HG02938 (cell line): ENCODE data around the gene NUTF2.
"Not testable (repeated sequence)": the region's sequence is repeated elsewhere in the genome, so short reads cannot be mapped to it uniquely, and the experiment has no call there.

Source experiments
- ATAC-seq: cut with Tn5 transposase; IDR thresholded peaks from one replicate; pipeline ENCODE4 v1.9.1; 2021; ENCODE audit warnings: mild to moderate bottlenecking, moderate library complexity; ENCODE audit not compliant: unreplicated experiment

Gene NUTF2

DNA sequence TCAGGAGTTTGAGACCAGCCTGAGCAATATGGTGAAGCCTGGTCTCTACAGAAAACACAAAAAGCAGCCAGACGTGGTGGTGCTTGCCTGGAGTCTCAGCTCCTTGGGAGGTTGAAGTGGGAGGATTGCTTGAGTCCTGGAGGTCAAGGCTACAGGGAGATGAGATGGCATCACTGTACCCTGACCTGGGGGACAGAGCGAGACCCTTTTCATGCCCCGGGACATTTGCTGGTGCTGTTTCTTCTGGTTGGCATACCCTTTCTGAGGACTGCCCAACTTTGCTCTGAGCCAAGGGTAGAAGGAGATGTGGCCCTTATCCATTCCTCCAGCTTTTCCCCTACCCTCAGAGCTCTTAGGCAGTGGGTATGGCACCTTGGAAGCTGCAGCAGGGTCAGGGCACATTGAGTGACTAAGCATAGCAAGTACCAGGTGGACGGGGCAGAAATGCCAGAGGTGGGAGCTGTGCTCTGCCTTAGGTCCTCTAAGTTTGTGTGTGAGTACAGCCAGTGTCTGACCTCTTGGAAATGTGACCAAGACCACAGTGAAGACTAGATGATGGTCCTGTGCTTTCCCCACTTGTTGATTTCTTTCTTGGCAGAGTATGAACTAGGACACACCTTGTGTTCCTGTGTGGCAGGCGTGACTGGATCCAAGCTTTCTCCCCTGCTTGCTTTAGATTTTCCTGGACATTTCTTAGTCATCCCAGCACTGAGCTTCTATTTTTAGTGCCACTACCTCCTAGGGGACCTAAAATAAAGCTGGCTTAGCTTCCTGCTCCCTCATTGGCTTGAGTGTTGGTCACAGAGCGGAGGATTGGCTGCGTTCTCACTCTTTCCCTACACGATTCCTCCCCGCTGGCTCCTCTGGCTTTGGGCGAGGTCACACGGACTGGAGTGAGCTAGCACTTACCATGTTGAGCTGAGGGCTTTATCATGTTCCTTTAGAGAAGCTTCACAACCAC, 16.2 kb downstream of the NUTF2 start:
- ATAC-seq, result no peak

DNA sequence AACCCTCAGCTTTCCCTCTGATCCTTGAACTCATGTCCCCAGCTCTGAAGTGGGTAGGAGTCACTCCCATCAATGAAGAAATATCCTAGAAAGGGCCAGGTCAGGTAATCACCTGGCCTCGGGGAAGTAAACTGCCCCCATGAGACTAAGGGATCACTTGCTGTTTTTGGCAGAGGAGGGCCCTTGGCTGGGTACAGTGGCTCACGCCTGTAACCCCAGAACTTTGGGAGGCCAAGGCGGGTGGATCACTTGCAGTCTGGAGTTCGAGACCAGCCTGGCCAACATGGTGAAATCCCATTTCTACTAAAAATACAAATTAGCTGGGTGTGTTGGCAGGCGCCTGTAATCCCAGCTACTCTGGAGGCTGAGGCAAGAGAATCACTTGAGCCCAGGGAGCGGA, 17.3 kb downstream of the NUTF2 start:
- not testable (repeated sequence) for ATAC-seq

DNA sequence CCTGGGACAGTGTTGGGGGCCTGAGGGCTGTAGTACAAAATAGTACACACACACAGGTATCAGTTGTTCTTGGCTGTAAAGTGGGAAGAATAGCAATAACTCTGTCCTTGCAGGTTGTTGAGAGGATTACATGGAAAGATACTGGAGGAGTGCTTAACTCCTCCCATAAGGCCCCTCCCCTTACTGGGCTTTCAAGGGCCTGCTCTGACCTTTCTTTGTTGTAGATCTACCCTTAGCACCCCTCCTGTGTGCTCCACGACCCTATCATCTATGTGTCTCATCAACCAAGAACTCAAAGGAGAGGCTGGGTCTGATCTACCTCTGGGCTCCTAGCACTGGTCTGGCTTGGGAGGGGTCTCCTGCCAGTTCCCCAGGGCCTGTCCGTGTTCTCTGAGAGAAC, 17.9 kb downstream of the NUTF2 start:
- ATAC-seq, result no peak

DNA sequence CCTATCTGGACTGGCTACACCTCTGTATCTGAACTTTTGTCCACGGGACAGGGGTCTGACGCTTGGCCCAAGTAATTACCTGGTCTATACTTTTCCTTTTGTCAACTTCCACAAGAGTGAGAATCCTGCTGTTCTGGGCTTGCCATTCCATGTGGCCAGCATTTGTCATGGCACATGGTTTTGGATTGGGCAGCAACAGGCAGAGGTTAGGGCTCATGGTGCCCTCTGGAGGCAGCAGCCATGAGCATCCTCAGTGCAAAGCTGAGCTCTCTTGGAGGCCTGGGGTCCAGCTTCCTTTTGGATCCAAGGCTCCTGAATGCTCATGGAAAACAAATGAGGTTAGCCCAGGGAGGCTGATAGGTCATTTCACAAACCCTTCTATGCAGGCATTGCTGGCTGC, 18.6 kb downstream of the NUTF2 start:
- ATAC-seq, result no peak

DNA sequence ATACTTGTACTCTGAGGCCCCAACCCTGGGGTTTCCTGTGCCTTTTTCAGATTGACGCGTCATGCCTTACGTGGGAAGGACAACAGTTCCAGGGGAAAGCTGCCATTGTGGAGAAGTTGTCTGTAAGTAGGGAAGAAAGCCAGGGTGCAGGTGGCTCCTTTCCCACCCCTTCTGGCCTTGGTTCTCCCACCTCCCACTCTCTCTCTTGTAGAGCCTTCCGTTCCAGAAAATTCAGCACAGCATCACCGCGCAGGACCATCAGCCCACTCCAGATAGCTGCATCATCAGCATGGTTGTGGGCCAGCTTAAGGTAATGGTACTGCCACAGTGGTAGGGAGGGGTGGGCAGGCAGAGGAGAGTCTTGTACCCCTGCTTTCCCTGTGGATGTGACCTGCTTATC, 21.6 kb downstream of the NUTF2 start:
- no peak for ATAC-seq

DNA sequence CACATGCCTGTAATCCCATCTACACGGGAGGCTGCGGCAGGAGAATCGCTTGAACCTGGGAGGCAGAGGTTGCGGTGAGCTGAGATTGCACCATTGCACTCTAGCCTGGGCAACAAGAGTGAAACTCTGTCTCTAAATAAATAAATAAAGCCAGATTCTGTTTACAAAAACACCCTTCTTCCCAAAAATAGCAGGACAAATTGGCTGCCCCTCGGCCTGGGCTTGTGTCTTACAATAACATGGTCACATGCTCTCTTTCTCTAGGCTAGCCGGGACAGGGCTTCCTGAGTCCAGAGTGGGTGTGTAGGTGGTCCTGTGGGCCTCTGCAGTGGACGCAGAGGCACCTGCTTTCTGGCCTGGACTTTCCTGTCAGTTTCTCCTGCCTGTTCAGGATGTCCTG, 22.9 kb downstream of the NUTF2 start:
- no peak for ATAC-seq

DNA sequence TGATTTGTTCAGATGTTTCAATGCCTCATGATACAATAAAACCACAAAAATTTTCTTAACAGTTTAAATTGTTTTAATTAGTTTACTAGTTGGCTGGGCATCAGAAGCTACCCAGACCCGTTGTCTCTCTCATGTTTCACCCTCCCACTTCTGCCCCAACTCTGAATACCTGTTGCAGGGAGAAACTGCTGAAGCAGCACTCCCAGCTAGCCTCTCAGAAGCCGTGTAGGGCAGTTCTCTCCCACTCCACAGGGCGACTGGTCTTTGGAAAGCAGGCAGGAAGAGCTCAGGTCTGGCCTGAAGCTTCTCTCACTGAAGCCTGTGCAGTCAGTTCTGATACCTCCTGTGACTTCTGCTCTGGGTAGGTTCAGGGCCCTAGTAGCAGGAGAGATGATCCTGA, 24.5 kb downstream of the NUTF2 start:
- ATAC-seq, result no peak

DNA sequence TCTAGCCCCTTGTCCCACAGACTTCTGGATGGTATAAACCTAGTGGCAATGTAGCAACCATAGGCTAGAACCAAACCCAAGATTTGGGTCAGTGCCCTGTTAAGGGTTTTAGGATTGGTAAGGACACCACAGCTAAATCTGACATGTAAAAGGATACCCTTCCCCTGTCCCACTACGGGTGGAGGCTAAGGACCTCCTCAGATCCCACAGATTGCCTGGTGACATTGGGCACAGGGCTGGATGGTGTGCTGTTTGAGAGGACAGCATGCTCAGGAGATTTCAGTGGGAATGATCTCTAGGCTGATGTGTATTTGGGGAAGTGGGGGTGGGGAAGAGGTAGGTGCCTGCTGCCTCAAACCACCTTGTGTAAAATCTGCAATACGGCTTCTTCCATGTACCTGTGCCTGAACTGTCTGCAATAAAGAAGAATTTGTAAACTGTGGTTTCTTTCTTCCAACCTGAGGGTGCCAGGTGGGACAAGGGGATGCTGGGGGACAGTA, 25.4 kb downstream of the NUTF2 start:
- ATAC-seq, result no peak

DNA sequence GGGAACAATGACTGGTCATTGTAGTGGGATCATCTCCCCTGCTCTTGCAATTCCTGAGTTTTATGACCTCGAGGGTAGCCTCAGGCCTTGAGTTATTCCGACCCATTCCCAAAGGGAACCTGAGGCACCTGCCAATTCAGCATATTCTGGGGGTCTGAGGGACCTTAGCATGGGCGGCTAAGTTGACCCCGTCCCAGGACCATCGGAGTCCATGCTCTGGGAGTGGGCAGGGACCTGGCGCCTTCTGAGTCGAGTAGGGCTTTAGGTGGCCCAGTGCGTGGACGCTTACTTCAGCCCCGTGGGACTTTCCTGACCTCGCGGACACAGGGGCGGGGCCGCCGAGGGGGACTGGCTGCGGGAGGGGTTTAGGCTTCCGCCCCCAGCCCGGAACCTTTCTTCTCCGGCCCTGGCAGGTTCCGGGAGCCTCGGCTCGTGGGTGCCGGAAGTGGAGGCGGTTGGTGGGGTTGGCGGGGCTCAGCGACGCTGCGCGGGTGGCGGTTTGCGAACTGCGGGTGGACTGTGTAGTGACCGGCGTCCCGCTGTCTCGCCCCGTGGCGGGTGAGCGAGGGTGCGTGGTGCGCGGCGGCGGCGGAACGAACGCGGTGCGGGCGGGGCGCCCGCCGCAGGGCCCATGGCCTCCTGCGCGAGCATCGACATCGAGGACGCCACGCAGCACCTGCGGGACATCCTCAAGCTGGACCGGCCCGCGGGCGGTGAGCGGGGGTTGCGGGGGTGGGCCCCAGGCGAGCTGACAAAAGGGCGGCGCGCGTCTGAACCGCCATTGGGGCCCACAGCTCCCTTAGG, 26.1 kb downstream of the NUTF2 start, which contains the start of gene EDC4:
Gene EDC4 (plus strand): TSS at position 422 of the 804 bp plus-strand sequence. CDS start 210 bp downstream, at position 632.
- ATAC-seq, result peak; percentile 70

DNA sequence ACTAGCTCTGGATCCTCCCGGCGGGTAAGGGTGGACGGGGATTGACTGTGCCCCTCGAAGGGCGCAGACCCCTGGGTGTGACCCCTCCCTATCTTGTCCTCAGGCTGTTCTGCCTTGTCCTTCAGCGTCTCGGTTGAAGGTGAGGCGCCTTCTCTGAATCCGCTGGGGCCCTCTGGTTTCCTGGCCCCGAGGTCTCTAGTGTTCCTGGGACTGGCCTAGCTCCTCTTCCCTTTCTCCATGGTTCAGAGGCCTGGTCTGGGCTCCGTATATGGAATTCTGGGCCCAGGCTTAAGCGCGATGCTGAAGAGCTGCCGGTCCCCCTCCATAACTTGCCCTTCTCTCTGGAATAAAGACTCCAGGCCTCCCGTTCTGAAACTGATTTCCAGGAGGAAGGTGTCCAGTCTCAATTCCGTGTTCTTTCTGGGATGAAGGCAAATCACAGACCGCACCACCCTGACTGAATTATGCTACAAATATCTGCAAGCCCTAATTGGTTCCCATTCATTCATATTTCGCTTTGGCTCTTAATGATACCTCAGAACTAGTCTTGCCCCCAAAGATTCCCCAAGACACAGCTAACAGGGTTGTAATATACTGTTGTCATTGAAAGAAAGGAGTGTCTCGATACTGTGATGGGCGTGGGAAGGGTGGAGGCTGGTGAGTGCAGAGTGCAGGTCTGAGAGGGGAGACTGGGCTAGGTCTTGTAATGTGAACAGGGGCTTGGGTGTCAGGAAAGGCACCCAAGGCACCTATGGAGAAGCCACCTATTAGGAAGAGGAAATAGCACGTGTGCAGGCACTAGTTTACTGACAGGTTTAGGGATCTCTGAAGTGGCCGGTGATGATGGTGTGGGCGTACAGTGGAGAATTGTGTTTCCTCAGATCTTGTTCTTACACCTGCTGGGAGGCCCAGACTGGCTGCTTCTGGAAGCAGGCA, 27.0 kb downstream of the NUTF2 start:
- peak; percentile 13 for ATAC-seq

DNA sequence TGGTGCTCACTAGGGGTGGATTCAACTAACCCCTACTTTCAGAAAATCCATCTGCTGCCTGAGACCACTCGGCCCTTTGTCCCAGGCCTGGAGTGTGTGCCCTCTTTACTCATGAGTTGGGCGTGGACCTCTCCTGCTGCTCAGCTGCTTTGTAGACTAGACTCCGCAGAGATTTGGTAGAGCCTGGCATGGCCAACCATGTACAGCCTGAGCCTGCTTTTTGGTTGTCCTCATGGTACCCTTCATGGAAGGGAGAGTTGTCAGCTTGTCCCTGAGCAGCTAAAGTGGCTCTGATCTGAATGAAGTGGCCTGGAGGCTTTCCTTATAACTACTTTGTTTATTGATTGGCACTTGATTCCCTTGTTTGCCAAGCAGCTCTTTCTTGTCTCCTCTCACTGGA, 27.6 kb downstream of the NUTF2 start:
- no peak for ATAC-seq

DNA sequence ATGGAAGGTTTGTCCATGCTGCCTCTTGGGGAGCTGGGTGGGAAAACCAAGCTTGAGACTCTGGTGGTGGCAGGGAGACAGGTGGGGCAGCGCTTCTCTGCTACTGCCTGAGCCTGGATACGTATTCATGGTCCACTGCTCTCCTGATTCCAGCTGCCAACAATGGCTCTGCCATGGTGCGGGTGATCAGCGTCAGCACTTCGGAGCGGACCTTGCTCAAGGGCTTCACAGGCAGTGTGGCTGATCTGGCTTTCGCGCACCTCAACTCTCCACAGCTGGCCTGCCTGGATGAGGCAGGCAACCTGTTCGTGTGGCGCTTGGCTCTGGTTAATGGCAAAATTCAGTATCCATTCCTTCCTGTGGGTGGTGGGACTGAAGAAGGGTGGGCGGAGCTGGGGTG, 30.3 kb downstream of the NUTF2 start:
- ATAC-seq, result no peak

DNA sequence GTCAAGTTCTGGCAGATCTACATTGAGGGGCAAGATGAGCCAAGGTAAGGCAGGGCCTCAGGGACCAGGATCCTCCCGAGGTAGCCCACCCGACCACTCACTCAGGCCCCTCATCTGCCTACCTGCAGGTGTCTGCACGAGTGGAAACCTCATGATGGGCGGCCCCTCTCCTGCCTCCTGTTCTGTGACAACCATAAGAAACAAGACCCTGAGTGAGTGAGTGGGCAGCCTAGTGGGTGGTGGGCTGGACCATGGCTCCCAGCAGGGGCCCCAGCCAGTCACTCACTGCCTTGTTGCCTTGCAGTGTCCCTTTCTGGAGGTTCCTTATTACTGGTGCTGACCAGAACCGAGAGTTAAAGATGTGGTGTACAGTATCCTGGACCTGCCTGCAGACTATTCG, 31.5 kb downstream of the NUTF2 start:
- no peak for ATAC-seq

DNA sequence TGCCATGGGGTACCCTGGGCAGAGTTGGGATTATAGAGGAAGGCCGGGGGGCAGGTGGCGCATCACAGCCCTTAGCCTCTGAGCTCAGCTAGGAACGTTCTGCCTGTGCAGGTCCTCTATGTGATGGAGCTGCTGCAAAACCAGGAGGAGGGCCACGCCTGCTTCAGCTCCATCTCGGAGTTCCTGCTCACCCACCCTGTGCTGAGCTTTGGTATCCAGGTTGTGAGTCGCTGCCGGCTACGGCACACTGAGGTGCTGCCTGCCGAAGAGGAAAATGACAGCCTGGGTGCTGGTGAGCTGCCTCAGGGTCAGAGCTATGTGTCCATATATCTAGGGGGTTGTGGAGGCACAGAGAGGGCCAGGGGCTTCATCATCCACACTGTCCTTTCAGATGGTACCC, 32.1 kb downstream of the NUTF2 start:
- ATAC-seq, result no peak

DNA sequence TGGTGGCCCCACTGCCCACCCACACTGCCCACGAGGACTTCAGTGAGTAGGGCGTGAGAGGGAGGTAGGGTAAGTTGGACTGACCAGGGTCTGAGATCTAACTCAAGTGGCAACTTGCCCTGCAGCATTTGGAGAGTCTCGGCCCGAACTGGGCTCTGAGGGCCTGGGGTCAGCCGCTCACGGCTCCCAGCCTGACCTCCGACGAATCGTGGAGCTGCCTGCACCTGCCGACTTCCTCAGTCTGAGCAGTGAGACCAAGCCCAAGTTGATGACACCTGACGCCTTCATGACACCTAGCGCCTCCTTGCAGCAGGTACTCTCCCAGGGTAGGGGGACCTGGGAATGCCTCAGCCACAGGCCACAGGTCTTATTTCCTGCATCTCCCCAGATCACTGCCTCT, 32.7 kb downstream of the NUTF2 start:
- no peak for ATAC-seq

DNA sequence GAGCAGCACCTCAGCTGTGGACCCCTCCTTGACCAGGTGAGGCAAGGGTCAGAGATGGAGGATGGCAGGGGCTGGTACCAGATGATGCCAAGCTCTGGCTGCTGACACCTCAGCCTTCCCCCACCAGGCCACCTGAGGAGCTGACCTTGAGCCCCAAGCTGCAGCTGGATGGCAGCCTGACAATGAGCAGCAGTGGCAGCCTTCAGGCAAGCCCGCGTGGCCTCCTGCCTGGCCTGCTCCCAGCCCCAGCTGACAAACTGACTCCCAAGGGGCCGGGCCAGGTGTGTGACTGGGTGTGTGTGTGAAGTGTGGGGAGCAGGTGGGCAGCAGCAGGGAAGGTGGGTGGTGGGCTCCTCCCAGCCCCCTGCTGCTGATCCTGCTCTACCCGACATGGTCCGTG, 33.2 kb downstream of the NUTF2 start:
- ATAC-seq, result no peak

DNA sequence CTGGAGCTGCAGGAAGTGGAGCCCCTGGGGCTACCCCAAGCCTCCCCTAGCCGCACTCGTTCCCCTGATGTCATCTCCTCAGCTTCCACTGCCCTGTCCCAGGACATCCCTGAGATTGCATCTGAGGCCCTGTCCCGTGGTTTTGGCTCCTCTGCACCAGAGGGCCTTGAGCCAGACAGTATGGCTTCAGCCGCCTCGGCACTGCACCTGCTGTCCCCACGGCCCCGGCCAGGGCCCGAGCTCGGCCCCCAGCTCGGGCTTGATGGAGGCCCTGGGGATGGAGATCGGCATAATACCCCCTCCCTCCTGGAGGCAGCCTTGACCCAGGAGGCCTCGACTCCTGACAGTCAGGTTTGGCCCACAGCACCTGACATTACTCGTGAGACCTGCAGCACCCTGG, 33.9 kb downstream of the NUTF2 start:
- no peak for ATAC-seq

DNA sequence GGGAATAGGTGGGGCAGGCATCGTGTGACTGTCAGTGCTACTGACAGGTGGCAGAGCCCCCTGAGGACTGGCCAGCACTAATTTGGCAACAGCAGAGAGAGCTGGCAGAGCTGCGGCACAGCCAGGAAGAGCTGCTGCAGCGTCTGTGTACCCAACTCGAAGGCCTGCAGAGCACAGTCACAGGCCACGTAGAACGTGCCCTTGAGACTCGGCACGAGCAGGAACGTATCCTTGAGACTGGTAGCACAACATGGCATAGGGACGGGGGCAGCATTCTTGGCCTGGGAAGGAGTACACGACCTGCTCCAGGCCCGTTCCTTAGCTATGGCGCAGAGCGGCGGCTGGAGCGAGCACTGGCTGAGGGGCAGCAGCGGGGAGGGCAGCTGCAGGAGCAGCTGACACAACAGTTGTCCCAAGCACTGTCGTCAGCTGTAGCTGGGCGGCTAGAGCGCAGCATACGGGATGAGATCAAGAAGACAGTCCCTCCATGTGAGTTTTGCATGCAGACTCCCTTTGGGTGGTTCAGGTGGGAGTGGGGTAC, 35.0 kb downstream of the NUTF2 start:
- no peak for ATAC-seq

DNA sequence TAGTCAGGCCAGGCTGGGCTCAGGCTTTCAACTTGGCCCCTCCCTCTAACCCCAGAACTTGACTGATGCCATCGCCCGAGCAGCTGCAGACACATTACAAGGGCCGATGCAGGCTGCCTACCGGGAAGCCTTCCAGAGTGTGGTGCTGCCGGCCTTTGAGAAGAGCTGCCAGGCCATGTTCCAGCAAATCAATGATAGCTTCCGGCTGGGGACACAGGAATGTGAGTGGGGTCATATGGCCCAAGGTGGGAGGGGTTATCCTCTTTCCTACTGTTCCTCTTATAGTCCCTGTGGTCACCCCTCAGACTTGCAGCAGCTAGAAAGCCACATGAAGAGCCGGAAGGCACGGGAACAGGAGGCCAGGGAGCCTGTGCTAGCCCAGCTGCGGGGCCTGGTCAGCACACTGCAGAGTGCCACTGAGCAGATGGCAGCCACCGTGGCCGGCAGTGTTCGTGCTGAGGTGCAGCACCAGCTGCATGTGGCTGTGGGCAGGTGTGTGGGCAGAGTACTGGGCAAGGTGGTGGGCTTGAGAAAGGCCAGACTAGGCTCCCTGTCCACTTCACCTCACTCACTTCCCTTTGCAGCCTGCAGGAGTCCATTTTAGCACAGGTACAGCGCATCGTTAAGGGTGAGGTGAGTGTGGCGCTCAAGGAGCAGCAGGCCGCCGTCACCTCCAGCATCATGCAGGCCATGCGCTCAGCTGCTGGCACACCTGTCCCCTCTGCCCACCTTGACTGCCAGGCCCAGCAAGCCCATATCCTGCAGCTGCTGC, 35.8 kb downstream of the NUTF2 start:
- no peak for ATAC-seq
